GM19025 (cell line): Measurements from ENCODE around the gene PPP6R2.

Experiments used
- ATAC-seq: cut with Tn5 transposase; IDR thresholded peaks from one replicate; pipeline ENCODE4 v1.9.1; 2021; ENCODE audit warnings: mild to moderate bottlenecking, low read depth, moderate library complexity; ENCODE audit not compliant: unreplicated experiment

The PPP6R2 gene

DNA sequence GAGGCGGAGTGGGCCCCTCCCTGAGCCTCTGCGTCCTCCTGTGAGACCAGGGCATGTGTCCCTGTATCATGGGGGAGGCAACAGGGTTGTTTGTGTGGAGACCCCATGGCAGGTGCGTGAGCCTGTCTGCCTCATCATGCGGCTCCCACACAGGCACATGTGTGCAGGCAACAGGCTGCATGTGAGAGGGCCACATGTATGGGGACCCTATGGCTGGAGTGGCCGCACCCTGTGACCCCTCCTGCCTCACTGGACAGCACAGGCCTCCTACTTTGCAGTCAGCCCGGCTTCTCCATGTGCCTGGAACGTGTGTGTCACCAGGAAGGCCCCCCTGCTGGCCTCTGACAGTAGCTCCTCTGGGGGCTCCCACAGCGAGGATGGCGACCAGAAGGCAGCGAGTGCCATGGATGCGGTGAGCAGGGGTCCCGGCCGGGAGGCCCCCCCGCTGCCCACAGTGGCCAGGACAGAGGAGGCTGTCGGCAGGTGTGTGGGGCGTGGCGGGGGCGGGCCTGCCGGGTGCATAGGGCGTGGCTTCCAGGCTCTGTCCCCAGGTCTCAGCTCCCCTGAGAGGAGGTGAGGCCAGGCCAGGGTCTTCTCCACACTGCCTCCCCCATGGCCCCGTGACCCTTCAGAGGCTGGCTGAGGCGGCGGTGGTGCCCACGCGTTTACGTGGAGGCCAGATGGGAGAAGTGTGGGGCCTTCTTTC, 97.6 kb downstream of the PPP6R2 start:
- ATAC-seq, result no peak

GRCh38 chr22:50441428-50441993, 98.4 kb downstream of the PPP6R2 start:
- ATAC-seq, result no peak

DNA sequence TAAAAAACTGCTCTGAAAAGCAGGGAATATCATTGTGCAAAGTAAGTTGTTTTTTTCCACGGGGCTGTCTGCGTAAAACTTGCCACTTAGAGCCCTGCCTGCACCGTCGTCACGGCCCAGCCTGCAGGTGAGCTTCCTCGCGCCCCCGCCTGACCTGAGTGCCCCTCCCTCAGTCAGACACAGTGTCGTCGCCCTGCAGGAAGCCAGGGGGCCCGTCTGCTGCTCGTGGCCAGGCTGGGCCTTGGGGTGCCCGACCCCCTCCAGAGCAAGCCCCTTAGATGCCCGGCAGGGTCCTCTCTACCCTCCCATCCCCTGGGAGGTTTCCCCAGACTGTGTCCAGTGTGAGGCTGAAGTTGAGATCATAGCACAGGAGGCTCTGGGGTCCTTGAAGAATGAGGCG, 100.1 kb downstream of the PPP6R2 start:
- no peak for ATAC-seq

- ATAC-seq, result no peak
Measured at GRCh38 chr22:50443801-50444625, 100.9 kb downstream of the PPP6R2 start.

- ATAC-seq, result no peak
Measured at GRCh38 chr22:50444663-50445062, 101.5 kb downstream of the PPP6R2 start.

- no peak for ATAC-seq
Measured at GRCh38 chr22:50445071-50445879, 102.1 kb downstream of the PPP6R2 start.

GRCh38 chr22:50445880-50446707, 103.0 kb downstream of the PPP6R2 start:
- no peak for ATAC-seq

DNA sequence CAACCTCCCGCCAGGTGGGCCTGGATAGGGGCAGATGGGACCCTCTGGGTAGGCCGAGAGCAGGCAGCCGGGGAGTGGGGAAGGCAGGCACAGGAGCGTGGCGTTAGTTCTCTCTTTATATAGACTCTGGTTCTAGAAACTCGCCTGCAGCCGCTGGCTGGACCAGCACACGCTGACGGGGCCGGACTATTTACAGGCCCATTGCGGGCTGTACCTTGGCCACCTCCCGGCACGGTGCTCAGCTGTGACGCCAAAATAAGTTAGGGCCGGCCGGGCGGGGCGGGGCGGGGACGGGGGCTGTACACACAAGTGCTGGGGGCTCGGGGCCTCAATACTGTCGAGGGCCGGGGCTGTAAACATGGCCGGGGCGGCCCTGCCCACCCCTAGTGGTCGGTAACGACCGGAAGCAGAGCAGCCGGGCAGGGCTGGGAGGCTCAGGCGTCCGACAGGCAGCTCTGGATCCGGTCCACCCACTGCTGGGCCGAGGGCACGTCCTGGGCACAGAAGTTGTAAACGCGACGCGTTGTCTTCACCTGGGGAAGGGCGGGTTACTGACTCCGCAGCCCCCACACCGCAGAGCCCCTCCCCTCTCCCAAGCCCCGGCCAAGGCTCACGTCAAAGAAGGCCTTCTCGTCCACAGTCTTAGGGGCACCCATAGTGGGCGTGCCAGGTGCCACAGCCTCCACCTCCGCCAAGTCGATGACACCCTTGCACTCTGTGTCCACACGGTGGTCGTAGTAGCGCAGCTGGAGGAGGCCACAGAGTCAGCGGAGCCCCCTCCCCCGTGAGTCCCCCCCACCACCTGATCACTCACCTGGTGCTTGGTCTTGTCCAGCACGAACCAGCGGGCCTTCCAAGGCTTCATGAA, 103.8 kb downstream of the PPP6R2 start:
- no peak for ATAC-seq

- no peak for ATAC-seq
Measured at GRCh38 chr22:50447576-50448551, 104.7 kb downstream of the PPP6R2 start.

GRCh38 chr22:50452649-50453048, 109.5 kb downstream of the PPP6R2 start:
- ATAC-seq, result no peak

- ATAC-seq, result no peak
Measured at GRCh38 chr22:50454556-50455075, 111.5 kb downstream of the PPP6R2 start.

DNA sequence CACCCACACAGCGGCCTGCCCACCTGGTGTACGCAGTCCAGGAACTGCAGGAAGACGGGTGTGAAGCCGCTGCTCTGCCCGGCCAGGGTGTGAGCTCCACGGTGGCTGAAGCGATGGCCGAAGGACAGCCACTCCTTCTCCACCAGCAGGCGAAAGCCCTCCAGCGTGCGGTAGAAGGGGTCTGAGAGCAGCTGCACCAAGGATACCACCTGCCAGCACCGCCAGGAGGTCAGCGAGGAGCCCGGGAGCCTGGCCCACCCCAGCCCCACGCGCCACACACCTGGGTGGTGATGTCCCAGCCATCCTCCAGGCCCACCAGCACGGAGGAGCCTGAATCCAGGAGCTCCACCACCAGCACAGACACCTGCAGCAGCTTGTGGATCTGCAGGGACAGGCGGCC, 112.1 kb downstream of the PPP6R2 start:
- no peak for ATAC-seq

DNA sequence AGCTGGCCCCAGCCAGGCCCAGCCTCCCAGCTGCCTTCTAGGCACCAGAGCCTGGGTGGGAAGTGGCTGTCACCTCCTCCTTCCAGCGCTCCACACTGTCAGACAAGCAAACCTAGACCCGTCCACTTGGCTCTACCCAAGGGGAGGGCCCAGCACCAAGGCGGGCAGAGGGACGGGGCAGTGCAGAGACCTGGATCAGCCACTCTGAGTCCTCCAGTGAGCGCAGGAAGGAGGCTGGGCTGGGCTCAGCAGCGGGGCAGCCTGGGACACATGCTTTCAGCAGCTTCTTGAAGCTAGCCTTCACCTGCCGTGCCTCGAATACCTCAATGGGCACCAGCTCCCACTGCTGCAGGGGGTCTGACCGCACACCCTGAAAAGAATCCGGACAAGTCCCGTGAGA, 112.9 kb downstream of the PPP6R2 start:
- no peak for ATAC-seq

DNA sequence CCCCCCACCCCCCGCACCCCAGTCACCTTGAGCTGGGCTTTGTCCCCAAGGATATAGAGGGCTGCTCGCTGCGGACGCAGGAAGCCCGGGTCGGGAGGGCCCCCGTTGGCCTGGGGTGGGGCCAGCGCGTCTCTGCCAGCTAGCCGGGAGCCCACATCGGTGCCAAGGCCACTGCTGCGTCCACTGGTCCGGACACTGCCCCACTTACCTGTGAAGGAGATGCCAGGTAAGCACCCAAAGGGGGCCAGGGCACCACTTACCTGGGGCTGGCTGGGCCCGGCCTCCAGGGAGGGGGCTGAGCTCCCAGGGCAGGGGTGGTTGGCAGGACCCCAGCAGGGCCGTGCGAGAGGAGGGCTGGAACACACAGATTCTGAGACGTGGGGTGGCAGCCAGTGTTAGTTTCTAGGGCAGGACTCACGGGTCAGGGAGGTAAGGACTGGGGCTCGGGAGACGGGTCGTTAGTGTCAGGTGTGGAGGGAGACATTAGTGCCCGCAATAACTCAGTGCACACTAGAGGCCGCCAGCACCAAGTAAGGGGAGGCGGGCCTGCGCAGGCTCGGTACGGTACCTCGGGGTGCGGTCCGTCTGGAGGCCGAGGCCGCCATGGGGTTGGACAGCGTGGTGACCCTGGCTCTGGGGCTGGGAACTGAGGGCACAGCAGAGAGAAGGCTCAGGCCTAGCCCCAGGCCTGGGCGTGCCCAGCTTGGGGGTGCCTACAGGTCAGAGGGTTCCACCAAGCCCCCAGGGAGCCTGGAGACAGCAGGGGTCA, 113.5 kb downstream of the PPP6R2 start:
- ATAC-seq, result no peak

GRCh38 chr22:50459016-50459415, 115.9 kb downstream of the PPP6R2 start:
- no peak for ATAC-seq

- no peak for ATAC-seq
Measured at GRCh38 chr22:50459496-50460140, 116.5 kb downstream of the PPP6R2 start.
